Measurements from ENCODE around the gene TRIM22. TPM values are rescaled to one million over a fixed set of nuclear protein-coding genes. Genes with fewer than 3 reads are reported as not detected.
"Not testable (repeated sequence)": the region's sequence is repeated elsewhere in the genome, so short reads cannot be mapped to it uniquely, and the experiment has no call there.

The TRIM22 gene
- total RNA-seq, 4 donors from 2014 or later, result 10.9 to 64.8 (median 25.4) TPM

DNA sequence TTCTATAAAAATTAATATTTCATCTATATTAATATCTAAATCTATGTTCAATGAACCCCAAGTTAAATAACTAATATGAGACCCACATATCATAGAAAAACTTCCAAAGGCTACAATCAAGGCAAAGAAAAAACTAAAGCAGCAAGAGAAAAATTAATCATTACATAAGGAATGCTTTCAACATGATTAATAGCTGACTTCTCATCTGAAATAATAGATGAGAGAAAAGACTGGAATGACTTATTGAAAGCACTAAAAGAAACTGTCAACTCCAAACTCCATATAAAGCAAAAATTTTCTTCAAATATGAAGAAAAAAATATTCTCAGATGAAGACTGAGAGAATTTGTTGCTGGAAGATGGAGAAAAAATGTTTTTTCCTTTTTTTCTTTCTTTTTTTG, 17.8 kb upstream of the TRIM22 start:
- no peaks in the 10 kb centered on the region for H3K27me3 ChIP-seq
- no peaks in the 10 kb centered on the region for H3K36me3 ChIP-seq
- H3K27ac ChIP-seq, result no peak overlapping the region
- H3K4me1 ChIP-seq, result no peaks in the 10 kb centered on the region
- H3K4me3 ChIP-seq, result no peak overlapping the region
- H3K9me3 ChIP-seq, result no peaks in the 10 kb centered on the region
- intact Hi-C loops (cut with DNase I; ENCODE audit: low total_unique reads), result no loop called here
- TF ChIP-seq POLR2A (IDR thresholded peaks at IDR 0.05), result no peak
- TF ChIP-seq, protein P1, sequence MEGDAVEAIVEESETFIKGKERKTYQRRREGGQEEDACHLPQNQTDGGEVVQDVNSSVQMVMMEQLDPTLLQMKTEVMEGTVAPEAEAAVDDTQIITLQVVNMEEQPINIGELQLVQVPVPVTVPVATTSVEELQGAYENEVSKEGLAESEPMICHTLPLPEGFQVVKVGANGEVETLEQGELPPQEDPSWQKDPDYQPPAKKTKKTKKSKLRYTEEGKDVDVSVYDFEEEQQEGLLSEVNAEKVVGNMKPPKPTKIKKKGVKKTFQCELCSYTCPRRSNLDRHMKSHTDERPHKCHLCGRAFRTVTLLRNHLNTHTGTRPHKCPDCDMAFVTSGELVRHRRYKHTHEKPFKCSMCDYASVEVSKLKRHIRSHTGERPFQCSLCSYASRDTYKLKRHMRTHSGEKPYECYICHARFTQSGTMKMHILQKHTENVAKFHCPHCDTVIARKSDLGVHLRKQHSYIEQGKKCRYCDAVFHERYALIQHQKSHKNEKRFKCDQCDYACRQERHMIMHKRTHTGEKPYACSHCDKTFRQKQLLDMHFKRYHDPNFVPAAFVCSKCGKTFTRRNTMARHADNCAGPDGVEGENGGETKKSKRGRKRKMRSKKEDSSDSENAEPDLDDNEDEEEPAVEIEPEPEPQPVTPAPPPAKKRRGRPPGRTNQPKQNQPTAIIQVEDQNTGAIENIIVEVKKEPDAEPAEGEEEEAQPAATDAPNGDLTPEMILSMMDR (IDR thresholded peaks at IDR 0.05), result no peak
- no peak for DNase-seq

DNA sequence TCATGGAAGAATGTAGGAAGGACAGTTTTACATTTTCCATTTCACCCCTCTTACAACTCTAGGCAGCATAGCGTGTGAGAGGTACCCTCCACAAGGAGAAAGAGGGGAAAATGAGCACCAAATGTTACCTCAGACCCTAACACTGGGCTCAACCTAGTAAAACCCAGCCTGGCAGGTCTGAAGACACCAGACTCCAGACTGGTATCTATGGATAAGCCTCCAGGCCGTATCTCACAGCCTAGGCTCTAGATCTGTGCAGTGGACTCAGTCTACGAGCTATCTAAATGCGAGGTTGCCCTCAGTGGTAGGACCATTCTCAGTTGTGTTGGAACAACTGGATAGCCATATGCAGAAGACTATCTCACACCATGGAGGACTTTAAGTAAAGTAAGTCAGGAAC, 15.2 kb upstream of the TRIM22 start:
- no peaks in the 10 kb centered on the region for H3K4me1 ChIP-seq
- H3K9me3 ChIP-seq, result no peaks in the 10 kb centered on the region
- TF ChIP-seq, protein P1 (IDR thresholded peaks at IDR 0.05), result no peak
- no peak for TF ChIP-seq POLR2A (IDR thresholded peaks at IDR 0.05)
- H3K36me3 ChIP-seq, result no peaks in the 10 kb centered on the region
- no peak overlapping the region for H3K4me3 ChIP-seq
- intact Hi-C loops (cut with DNase I; ENCODE audit: low total_unique reads), result no loop called here
- DNase-seq, result no peak
- no peak overlapping the region for H3K27ac ChIP-seq
- no peaks in the 10 kb centered on the region for H3K27me3 ChIP-seq

DNA sequence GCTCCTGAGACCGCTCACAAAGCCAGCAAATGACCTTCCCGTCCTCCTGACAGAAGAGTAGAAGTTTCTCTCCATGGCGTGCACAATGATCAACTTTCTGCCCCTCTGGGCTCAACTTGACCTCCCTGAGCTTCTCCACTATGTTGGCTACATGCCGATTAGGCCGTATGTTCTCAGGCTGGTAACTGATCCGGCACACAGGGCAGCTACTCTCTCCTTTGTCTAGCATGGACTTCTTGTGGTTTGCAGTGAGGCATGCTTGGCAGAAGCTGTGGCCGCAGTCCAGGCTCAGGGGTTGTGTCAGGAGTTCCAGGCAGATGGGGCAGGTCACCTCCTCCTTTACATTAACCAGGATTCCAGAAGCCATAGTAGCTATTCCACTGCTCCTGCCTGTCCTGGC, 9.8 kb upstream of the TRIM22 start:
- Histone ChIP-seq H3K27ac (no peak overlapping the region), H3K4me1 (no peaks in the 10 kb centered on the region), H3K4me3 (no peak overlapping the region), H3K9me3 (no peaks in the 10 kb centered on the region), H3K36me3 (no peaks in the 10 kb centered on the region), H3K27me3 (no peaks in the 10 kb centered on the region)
- TF ChIP-seq, protein P1 (IDR thresholded peaks at IDR 0.05), result no peak
- TF ChIP-seq POLR2A (IDR thresholded peaks at IDR 0.05), result no peak
- intact Hi-C loops (cut with DNase I; ENCODE audit: low total_unique reads), result no loop called here
- DNase-seq, result no peak

DNA sequence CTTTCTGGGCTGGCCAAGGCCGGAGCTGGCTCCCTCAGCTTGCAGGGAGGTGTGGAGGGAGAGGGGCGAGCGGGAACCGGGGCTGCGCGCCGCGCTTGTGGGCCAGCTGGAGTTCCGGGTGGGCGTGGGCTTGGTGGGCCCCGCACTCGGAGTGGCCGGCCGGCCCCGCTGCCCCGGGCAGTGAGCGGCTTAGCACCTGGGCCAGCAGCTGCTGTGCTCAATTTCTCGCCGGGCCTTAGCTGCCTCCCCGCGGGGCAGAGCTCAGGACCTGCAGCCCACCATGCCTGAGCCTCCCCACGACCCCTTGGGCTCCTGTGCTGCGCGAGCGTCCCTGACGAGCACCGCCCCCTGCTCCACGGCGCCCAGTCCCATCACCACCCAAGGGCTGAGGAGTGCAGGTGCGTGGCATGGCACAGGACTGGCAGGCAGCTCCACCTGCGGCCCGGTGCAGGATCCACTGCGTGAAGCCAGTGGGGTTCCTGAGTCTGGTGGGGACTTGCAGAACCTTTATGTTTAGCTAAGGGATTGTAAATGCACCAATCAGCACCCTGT, 6.6 kb upstream of the TRIM22 start:
- DNase-seq; H3K9me3 ChIP-seq; H3K4me1 ChIP-seq; H3K4me3 ChIP-seq; H3K36me3 ChIP-seq; H3K27ac ChIP-seq; intact Hi-C loops (cut with DNase I; ENCODE audit: low total_unique reads); H3K27me3 ChIP-seq: not testable (repeated sequence)

DNA sequence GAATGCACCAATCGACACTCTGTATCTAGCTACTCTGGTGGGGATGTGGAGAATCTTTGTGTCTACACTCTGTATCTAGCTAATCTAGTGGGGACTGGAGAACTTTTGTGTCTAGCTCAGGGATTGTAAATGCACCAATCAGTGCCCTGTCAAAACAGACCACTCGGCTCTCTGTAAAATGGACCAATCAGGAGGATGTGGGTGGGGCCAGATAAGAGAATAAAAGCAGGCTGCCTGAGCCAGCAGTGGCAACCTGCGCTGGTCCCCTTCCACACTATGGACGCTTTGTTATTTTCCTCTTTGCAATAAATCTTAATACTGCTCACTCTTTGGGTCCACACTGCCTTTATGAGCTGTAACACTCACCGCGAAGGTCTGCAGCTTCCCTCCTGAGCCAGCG, 6.0 kb upstream of the TRIM22 start:
- H3K4me1 ChIP-seq; DNase-seq; intact Hi-C loops (cut with DNase I; ENCODE audit: low total_unique reads); H3K36me3 ChIP-seq; H3K9me3 ChIP-seq; H3K27me3 ChIP-seq: not testable (repeated sequence)
- Histone ChIP-seq H3K27ac (peak overlapping the region; percentile 94 to 99), H3K4me3 (peak overlapping the region; percentile 38 to 53)

DNA sequence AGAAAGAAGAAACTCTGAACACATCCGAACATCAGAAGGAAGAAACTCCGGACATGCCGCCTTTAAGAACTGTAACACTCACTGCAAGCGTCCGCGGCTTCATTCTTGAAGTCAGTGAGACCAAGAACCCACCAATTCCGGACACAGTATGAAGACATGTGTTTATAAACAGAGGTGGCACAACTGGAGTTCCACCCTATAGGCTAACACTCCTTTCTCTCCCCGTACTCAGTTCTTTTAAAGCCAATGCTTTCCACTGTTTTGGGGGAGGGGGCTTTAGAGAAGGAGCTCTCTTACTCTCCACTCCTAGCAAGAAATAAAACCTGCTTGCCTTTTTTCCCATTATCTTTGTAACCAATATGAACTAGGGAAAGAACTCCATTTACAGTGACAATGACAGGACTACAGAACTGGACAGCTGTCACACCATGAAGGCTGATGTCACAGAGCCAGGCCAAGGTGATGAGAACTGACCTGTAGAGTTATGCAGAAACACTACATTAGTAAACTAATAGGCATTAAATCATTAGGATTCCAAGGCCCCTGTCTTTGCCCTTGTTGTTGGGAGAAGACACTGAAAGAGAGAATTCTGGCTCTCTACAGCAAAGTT, 5.4 kb upstream of the TRIM22 start:
- no peak for TF ChIP-seq POLR2A (IDR thresholded peaks at IDR 0.05)
- TF ChIP-seq, protein P1 (IDR thresholded peaks at IDR 0.05), result no peak
- Histone ChIP-seq H3K9me3 (no peaks in the 10 kb centered on the region), H3K4me1 (no peaks in the 10 kb centered on the region), H3K4me3 (peak overlapping the region; percentile 38 to 53), H3K27ac (peak overlapping the region; percentile 94 to 99), H3K36me3 (no peaks in the 10 kb centered on the region), H3K27me3 (no peaks in the 10 kb centered on the region)
- intact Hi-C loops (cut with DNase I; ENCODE audit: low total_unique reads), result no loop called here
- DNase-seq, result no peak

Data from uterus (tissue), 4 donors.